ENCODE measurements around the gene ZC3H7A.

- TF ChIP-seq CTCF (IDR thresholded peaks at IDR 0.05): no peak
- no peak for TF ChIP-seq POLR2AphosphoS5 (IDR thresholded peaks at IDR 0.05)
- no peak for TF ChIP-seq POLR2A (IDR thresholded peaks at IDR 0.05)
Measured at GRCh38 chr16:11734653-11735043, 62.4 kb downstream of the ZC3H7A start.

Data from sigmoid colon (tissue), 4 donors.